Mesothelial cell of epicardium (in vitro differentiated cells): Measurements from ENCODE around the gene ELMOD3. TPM values are rescaled to one million over a fixed set of nuclear protein-coding genes. Genes with fewer than 3 reads are reported as not detected.

Source experiments
- DNase-seq, 2 experiments: peaks; one replicate each; pipeline ENCODE4 v3.0.0; 2021; ENCODE audit warnings: low spot score in 2 of 2; ENCODE audit not compliant: unreplicated experiment in 2 of 2
- H3K27ac Mint-ChIP-seq: 2 replicates; pipeline ENCODE4 v1.8.0; 2021; ENCODE audit warnings: mixed read lengths
- H3K27me3 Mint-ChIP-seq: 2 replicates; pipeline ENCODE4 v1.8.0; 2021; ENCODE audit warnings: low read depth, mixed read lengths
- H3K36me3 Mint-ChIP-seq: 2 replicates; pipeline ENCODE4 v1.8.0; 2021; ENCODE audit warnings: mixed read lengths
- H3K4me1 Mint-ChIP-seq: 2 replicates; pipeline ENCODE4 v1.8.0; 2021; ENCODE audit warnings: mixed read lengths
- H3K4me3 Mint-ChIP-seq: 2 replicates; pipeline ENCODE4 v1.8.0; 2021; ENCODE audit warnings: mild to moderate bottlenecking, moderate library complexity, mixed read lengths
- H3K9me3 Mint-ChIP-seq: 2 replicates; pipeline ENCODE4 v1.8.0; 2021; ENCODE audit warnings: mixed read lengths
- total RNA-seq: library from RNA; stranded (reverse); gene quantifications from 3 replicates; pipeline ENCODE4 v1.2.1, GENCODE V29; 2021
- TF ChIP-seq, protein P1 (sequence below): fragments of 200-600 bp; sonication (generic); IDR thresholded peaks from one replicate; pipeline ENCODE4 v1.5.0; 2021; ENCODE audit warnings: antibody characterized with exemption; ENCODE audit not compliant: unreplicated experiment

ELMOD3 gene
- total RNA-seq, 1 donor from 2014 or later: 24.5 TPM

DNA sequence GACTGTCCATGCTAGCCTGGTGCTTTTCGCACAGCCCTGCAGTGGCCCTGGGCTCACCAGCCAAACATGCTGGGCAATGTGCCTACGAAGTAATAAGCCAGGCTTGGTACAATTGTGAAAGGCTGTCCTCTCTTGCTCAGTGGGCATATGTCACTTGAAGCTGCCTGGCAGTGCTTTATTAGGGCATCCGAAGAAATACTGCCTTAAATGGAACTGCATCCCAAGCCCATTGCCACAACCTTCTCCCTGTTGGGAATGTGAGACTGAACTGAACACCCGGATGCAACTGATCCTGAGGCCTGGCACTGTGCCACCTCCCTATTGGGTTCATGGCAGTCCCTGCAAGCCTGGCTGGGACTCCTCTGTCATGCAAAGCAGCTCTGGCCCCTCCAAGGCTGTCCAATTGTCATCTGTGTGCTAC lies 39.7 kb downstream of the ELMOD3 start:
- Mint-ChIP-seq H3K4me1 (peaks cover 40% of the 10 kb centered on the region), H3K27me3 (no peaks in the 10 kb centered on the region), H3K9me3 (no peaks in the 10 kb centered on the region), H3K27ac (peak overlapping the region; percentile 39), H3K4me3 (no peak overlapping the region), H3K36me3 (peaks cover 15% of the 10 kb centered on the region)
- TF ChIP-seq, protein P1, sequence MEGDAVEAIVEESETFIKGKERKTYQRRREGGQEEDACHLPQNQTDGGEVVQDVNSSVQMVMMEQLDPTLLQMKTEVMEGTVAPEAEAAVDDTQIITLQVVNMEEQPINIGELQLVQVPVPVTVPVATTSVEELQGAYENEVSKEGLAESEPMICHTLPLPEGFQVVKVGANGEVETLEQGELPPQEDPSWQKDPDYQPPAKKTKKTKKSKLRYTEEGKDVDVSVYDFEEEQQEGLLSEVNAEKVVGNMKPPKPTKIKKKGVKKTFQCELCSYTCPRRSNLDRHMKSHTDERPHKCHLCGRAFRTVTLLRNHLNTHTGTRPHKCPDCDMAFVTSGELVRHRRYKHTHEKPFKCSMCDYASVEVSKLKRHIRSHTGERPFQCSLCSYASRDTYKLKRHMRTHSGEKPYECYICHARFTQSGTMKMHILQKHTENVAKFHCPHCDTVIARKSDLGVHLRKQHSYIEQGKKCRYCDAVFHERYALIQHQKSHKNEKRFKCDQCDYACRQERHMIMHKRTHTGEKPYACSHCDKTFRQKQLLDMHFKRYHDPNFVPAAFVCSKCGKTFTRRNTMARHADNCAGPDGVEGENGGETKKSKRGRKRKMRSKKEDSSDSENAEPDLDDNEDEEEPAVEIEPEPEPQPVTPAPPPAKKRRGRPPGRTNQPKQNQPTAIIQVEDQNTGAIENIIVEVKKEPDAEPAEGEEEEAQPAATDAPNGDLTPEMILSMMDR: no peak
- DNase-seq: no peak

GRCh38 chr2:85394976-85395375 lies 40.4 kb downstream of the ELMOD3 start:
- Mint-ChIP-seq H3K36me3 (peaks cover 16% of the 10 kb centered on the region), H3K27ac (peak overlapping the region; percentile 99), H3K9me3 (no peaks in the 10 kb centered on the region), H3K27me3 (no peaks in the 10 kb centered on the region), H3K4me3 (no peak overlapping the region), H3K4me1 (peaks cover 42% of the 10 kb centered on the region)
- TF ChIP-seq, protein P1: no peak
- DNase-seq: no peak

DNA sequence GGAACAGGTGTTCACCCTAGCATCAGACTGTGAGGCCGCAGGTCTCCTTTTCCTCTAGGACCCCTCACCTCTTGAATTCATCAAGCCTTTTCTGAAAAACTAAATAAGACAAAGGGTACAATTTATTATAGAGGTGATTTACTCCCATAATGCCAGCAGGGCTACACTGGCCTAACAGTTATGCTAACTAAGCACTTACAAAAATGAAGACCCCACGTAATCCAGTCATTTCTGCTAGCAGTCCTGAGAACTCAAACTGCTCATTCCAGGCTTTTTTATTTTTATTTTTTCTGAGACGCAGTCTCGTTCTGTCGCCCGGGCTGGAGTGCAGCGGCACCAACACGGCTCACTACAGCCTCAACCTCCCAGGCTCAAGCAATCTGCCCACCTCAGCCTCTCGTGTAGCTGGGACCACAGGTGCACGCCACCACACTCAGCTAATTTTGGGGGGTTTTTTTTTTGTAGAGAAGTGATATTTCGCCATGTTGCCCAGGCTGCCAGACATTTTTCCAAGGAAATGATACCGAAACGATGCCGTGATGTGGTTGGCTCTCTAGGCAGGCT lies 41.4 kb downstream of the ELMOD3 start:
- no peaks in the 10 kb centered on the region for H3K9me3 Mint-ChIP-seq
- H3K4me1 Mint-ChIP-seq: peaks cover 42% of the 10 kb centered on the region
- H3K27ac Mint-ChIP-seq: peak overlapping the region; percentile 99
- DNase-seq: no peak
- peaks cover 21% of the 10 kb centered on the region for H3K36me3 Mint-ChIP-seq
- no peaks in the 10 kb centered on the region for H3K27me3 Mint-ChIP-seq
- TF ChIP-seq, protein P1: no peak
- no peak overlapping the region for H3K4me3 Mint-ChIP-seq

DNA sequence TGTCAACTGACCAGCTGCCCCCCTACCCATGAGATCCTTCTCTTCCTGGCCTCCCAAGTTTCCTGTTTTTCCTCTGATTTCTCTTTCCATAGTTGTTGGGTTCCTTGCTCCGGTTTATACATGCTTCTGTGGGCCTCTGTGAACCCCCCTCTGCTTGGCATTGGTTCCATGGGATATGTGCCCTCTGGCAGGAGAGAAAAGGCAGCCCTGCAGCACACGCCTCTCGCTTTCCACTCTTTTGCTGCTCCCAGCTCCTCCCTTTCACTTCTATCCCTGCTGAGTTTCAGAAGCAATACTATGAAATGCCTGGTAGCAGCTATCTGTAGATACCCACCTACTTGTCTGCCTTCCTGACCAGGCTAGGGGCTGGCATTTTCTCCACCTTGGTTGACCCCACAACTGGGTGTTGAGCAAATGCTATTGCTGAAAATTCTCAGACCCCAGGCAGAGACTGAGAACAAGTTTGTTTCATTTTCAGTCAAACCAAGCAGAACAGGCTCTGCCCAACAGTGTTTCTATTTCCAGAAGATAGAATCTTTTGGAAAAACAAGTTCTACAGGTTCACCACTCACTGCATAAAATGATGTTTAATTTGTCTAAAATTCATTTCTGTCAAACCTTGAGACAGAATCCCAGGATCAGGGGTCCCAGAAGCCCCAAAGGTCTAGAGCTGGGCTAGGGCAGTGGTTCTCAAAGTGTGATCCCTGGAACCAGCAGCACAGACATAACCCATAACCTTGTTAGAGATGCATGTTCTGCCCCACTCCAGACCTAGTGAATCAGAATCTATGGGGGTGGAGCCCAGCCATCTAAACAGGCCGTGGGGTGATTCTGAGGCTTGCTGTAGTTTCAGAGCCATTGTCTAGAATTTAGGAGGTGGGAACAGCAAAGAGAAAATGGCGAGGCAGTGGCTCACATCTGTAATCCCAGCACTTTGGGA lies 42.2 kb downstream of the ELMOD3 start:
- H3K9me3 Mint-ChIP-seq: no peaks in the 10 kb centered on the region
- H3K27me3 Mint-ChIP-seq: no peaks in the 10 kb centered on the region
- peak overlapping the region; percentile 59 for H3K4me3 Mint-ChIP-seq
- H3K27ac Mint-ChIP-seq: peak overlapping the region; percentile 99
- peaks cover 24% of the 10 kb centered on the region for H3K36me3 Mint-ChIP-seq
- DNase-seq: no peak
- peaks cover 42% of the 10 kb centered on the region for H3K4me1 Mint-ChIP-seq
- TF ChIP-seq, protein P1: no peak

GRCh38 chr2:85397925-85398331 lies 43.4 kb downstream of the ELMOD3 start:
- H3K4me1 Mint-ChIP-seq: peaks cover 42% of the 10 kb centered on the region
- H3K27me3 Mint-ChIP-seq: no peaks in the 10 kb centered on the region
- H3K9me3 Mint-ChIP-seq: peaks cover under 1% of the 10 kb centered on the region
- peak overlapping the region; percentile 99 for H3K27ac Mint-ChIP-seq
- peaks cover 28% of the 10 kb centered on the region for H3K36me3 Mint-ChIP-seq
- H3K4me3 Mint-ChIP-seq: no peak overlapping the region
- TF ChIP-seq, protein P1: no peak
- DNase-seq: no peak
